HG02885 (cell line): ENCODE data around the gene CRYBG1.
"Not testable (repeated sequence)": the region's sequence is repeated elsewhere in the genome, so short reads cannot be mapped to it uniquely, and the experiment has no call there.

Source experiments
- ATAC-seq: cut with Tn5 transposase; IDR thresholded peaks from one replicate; pipeline ENCODE4 v1.9.1; 2021; ENCODE audit warnings: mild to moderate bottlenecking; ENCODE audit not compliant: unreplicated experiment, poor library complexity

The CRYBG1 gene

GRCh38 chr6:106373502-106374239 lies 13.2 kb downstream of the CRYBG1 start:
- no peak for ATAC-seq

DNA sequence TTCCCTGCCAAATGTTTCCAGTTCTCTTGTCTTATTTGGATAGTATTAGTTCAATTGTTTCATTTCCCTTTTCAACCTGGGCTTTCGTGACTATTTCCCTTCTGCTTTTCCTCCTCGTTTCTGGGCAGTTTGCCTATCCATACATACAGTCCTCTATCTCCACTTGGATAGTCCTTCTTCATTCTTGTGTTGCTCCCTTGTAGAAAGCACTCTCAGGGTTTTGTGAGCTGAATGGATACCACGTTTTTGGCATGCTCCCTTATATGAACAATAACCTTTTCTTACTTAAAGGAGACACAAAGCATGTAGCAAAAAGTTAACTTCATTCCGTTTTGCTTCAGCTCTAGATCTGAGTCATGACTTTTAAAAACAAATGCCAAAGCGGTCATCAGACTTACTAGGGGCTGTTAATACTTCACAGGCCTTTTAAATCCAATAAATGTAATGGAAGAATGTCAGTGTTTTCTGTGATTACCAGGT lies 16.6 kb downstream of the CRYBG1 start:
- ATAC-seq = no peak

- ATAC-seq = no peak
Observed at GRCh38 chr6:106379951-106380350, 19.4 kb downstream of the CRYBG1 start.

- ATAC-seq = no peak
Observed at GRCh38 chr6:106380407-106380806, 19.9 kb downstream of the CRYBG1 start.

DNA sequence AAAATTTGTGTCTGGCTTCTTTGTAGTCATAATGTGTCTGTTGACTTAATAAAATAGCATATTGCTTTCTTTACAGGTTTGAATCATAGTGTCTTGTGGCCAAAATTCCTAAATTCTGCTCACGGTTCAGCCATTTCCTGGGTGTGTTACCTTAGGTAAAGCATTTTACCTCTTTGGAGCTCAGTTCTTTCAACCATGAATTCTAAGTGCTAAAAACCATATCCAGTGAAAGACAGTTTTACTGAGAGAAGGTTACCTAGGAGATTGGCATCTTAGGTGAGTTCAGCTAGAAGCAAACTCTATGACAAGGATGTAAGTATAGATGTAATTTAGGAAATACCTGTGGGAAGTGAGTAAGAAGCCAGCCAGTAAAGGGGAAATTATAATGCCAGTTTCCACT lies 20.7 kb downstream of the CRYBG1 start:
- ATAC-seq = no peak

GRCh38 chr6:106381881-106382280 lies 21.4 kb downstream of the CRYBG1 start:
- no peak for ATAC-seq

DNA sequence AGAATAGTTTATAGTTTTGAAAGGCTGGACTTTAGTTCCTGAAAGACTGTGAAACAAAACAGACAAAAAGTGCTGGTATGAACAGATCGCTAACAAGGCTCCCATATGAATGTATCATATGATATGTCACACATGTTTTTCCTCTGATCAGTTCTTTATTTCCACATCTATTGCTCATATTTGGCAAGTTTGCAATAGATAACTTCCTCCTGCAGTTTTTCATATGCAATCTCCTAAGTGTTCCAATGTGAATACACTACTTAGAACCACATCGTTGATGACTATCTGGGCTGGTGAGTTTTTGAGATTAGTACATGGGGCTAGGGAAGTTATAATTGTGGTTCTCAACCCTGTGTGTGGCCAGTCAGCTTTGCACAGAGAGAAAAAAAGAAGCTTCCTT lies 23.1 kb downstream of the CRYBG1 start:
- no peak for ATAC-seq

DNA sequence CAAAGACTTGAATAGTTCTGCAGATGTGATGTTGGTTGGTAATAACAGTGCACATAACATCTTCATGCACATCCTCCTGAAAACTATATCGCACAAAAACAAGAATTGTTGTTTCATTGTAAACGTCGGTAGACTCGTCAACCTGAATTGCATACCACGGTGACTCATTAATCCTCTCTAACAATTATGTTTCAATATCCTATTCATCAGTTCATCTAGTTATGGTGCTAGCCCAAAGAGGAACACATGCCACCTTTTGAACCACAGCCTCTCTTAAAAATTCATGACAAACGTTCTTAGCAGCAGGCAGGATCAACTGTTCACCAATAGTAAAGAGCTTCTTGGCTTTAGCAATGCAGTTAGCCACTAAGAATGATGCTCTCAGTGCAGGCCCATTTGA lies 25.0 kb downstream of the CRYBG1 start:
- no peak for ATAC-seq

- ATAC-seq = no peak
Observed at GRCh38 chr6:106387875-106388274, 27.4 kb downstream of the CRYBG1 start.

DNA sequence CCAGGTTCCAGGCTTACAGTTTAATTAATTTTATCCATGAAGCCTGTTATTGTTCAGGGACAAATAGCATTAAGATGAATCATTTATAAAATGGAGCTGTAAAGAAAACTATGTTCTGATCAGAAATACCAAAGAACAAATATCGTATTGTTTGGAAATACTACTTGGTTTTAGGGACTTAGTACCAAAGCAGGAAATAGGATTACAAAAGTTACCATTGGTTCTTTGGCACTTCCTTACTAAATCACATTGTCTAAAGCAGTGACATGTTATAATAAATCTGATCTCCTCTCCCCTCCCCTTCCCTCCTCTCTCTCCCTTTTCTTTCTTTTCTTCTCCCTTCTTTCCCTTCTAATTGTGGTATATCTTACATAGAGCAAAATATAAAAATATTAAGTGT lies 29.6 kb downstream of the CRYBG1 start:
- no peak for ATAC-seq

- ATAC-seq = no peak
Observed at GRCh38 chr6:106396426-106397220, 36.1 kb downstream of the CRYBG1 start.

DNA sequence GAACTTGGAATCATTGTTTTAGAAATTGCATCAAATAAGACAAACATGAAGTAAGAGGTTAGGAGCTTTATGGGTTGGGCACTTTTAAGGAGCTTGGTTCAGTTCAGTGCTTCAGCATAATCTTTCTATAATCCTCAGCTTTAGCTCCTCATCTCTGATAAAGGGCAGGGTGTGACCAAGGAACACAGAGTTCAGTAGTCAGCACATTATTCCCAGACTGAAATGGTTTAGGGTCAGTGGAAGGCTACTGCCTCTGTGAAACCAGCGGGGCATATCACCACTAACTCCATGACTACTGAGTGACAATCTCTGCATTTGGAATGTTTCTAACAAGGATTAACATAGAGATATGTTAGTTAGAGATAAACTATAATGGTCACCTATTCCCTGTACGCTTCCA lies 36.9 kb downstream of the CRYBG1 start:
- ATAC-seq = no peak

DNA sequence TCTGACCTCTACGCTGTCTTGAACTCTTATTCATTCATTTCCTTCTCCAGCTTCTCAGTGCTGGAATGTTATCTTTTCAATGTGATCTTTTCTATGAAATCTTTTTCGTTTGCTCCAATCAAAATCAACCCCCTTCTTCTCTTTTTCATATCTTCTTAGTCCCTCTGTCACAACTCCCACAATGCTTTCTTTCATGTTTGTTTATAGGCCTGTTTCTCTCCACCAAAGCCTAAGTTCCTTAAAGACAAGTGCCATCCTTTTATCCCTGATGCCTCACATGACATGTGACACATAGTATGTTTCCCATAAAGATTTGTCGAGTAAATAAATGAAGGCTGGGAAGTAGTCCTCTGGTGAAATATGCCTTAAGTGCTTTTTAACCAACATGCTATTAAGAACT lies 38.1 kb downstream of the CRYBG1 start:
- no peak for ATAC-seq

DNA sequence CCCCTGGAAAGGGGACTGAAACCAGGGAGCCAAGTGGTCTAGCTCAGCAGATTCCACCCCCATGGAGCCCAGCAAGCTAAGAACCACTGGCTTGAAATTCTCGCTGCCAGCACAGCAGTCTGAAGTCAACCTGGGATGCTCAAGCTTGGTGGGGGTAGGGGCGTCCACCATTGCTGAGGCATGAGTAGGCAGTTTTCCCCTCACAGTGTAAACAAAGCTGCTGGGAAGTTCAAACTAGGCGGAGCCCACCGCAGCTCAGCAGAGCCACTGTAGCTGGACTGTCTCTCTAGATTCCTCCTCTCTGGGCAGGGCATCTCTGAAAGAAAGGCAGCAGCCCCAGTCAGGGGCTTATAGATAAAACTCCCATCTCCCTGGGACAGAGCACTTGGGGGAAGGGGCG lies 44.5 kb downstream of the CRYBG1 start:
- not testable (repeated sequence) for ATAC-seq

DNA sequence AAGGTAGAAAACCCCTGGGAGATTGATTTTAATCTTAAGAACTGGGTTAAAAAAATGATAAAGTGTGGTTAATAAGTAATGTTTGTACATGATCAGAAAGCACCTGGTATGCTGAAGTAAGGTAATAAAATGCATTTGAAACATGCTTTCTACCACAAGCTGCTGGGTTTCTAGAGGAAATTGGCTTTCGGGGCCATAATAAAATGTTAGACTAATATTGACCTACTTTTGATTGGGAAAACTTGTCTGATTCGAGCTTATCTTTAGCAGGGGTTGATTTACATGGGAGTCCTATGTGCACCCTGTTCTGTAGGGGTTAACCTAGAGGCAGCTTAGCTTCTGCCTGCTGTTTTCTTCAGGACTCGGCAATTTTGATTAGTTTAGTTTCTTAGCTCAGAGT lies 50.5 kb downstream of the CRYBG1 start:
- ATAC-seq = no peak

DNA sequence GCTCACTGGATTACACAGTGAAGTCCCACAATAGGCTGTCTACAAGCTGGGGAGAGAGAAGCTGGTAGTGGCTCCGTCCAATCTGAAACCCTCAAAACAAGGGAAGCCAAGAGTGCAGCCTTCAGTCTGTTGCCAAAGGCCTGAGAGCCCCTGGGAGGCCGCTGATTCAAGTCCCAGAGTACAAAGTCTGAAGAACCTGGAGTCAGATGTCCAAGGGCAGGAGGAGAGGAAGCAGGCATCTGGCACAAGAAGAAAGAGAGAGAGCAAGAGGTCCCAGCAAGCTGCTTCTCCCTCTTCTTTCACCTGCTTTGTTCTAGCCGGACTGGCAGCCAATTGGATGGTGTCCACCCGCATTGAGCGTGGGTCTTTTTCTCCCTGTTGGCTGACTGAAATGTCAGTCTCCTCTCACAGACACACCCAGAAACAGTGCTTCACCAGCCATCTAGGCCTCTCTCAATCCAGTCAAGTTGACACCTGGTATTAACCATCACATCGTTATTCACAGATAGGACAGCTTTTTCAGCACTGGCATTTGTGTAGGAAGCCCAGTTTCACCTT lies 51.2 kb downstream of the CRYBG1 start:
- no peak for ATAC-seq

DNA sequence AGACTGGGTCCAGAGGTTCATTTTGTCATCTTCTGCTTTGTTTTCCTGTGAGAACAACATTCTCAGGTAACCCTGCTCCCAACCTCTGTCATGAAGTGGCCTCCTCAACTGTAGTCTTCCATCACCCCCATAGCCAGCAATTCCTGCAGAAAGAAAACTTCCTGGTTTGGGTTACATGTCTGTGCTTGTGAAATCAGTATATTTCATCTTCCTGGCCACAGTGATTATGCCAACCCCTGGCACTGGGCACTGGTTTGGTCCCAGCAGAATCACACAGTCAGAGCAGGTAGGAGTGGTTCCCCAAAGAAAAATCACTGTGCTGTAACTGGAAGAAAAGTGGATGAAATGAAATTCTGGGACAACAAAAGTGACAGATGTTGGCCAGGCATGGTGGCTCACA lies 52.5 kb downstream of the CRYBG1 start:
- no peak for ATAC-seq

- ATAC-seq = no peak
Observed at GRCh38 chr6:106413722-106414121, 53.2 kb downstream of the CRYBG1 start.

DNA sequence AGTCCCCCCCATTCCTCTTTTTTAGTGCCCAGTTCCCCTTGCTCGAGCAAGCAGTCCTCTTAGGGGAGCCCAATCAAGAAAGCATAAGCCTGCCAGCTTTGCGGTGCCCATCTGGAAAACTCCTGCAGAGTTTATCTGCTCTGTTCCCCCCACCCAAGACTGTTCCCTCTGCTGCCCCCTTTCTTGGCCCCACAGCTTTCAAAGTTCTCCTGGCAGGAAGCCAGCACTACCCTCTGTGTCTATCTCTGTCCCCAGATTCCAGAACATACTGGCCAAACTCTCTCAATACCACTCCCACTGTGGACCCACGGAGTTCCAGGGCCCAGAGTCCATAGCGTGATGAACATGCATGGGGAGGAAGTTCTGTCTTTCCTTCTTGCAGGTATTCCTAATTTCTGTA lies 55.4 kb downstream of the CRYBG1 start:
- no peak for ATAC-seq

- no peak for ATAC-seq
Observed at GRCh38 chr6:106417572-106418147, 57.1 kb downstream of the CRYBG1 start.
